Esophagus squamous epithelium (tissue), 5 donors: ENCODE measurements around the gene BCAM. TPM values are rescaled to one million over a fixed set of nuclear protein-coding genes. Genes with fewer than 3 reads are reported as not detected.

Experiments
- DNase-seq: peaks from one replicate; lab custom pipeline; 2025; lab: John Stamatoyannopoulos, UW
- H3K27ac ChIP-seq, 4 donors: fragments of 200-600 bp; sonication (generic); one replicate each; pipeline ENCODE4 v1.5.1; 2016 to 2019; ENCODE audit warnings: mild to moderate bottlenecking in 1 of 4
- H3K27me3 ChIP-seq, 4 donors: fragments of 200-600 bp; sonication (generic); 1 replicate in 3 of 4; 2 replicates in 1 of 4; pipeline versions ENCODE4 v1.5.1 to v1.6.0; 2017 to 2021; ENCODE audit warnings: antibody characterized with exemption in 1 of 4
- H3K36me3 ChIP-seq, 3 donors: fragments of 200-600 bp; sonication (generic); one replicate each; pipeline ENCODE4 v1.5.1; 2016 to 2019
- H3K4me1 ChIP-seq, 3 donors: fragments of 200-600 bp; sonication (generic); one replicate each; pipeline ENCODE4 v1.5.1; 2017 to 2019
- H3K4me3 ChIP-seq, 4 donors: fragments of 200-600 bp; sonication (generic); 1 replicate in 3 of 4; 2 replicates in 1 of 4; pipeline ENCODE4 v1.5.1; 2016 to 2019; ENCODE audit warnings: mild to moderate bottlenecking in 2 of 4, moderate library complexity in 1 of 4
- H3K9me3 ChIP-seq, 3 donors: fragments of 200-600 bp; sonication (generic); one replicate each; pipeline ENCODE4 v1.5.1; 2016 to 2019
- POLR2A ChIP-seq, 4 donors: fragments of 450-650 bp; IDR thresholded peaks; one replicate each; pipeline ENCODE4 v1.6.1; 2017; ENCODE audit warnings: antibody characterized with exemption in 4 of 4, mild to moderate bottlenecking in 4 of 4, moderate library complexity in 3 of 4
- WGBS, 2 donors: methylation state at CpG; one replicate each; pipeline ENCODE4 v1.1.5; 2018; 5-methylcytosine and 5-hydroxymethylcytosine counted together
- intact Hi-C: fragments of 100-400 bp; cut with DNase I; formaldehyde crosslinking; loops from one replicate; pipeline ENCODE4 v1.15.0; 2022
- total RNA-seq, 4 donors: library from RNA; depleted of rRNA; stranded (reverse); fragments of >200 nt; gene quantifications; one replicate each; pipeline ENCODE4 v1.1.0, GENCODE V29; 2016
- TF ChIP-seq, protein P1 (sequence below), 6 experiments: fragments of 450-650 bp in 4 of 6; fragments of 200-600 bp in 2 of 6; sonication (generic) in 2 of 6; IDR thresholded peaks; one replicate each; pipeline ENCODE4 v1.5.1; 2016 to 2019; ENCODE audit warnings: antibody characterized with exemption in 6 of 6, mild to moderate bottlenecking in 4 of 6, moderate library complexity in 4 of 6
- donor health status: DM: yes; HTN: yes; CAD: no.

Gene BCAM
- total RNA-seq, 4 donors from 2014 or later = 7.2 to 24.8 (median 17.6) TPM

DNA sequence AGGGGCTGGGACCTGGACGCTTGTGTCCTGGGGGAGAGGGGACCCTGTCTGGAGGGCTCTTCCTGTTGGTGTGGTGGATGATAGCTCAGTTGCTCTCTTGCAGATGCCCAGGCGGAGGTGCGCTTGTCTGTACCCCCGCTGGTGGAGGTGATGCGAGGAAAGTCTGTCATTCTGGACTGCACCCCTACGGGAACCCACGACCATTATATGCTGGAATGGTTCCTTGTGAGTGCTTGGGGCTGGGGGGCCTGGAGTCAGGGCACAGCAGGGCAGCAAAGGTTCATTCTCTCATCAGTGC, 2.2 kb downstream of the BCAM start:
- intact Hi-C loops = no loop called here
- H3K4me1 ChIP-seq = peaks cover 14 to 49% (median 18%) of the 10 kb centered on the region in 3 donors
- no peak overlapping the region for H3K27ac ChIP-seq
- DNase-seq = no peak
- WGBS, 2 donors = 82% methylated on average over 5 of the region's 7 CpGs; no CpG with 5 or more reads in 1 of the 2 donors
- TF ChIP-seq POLR2A (IDR thresholded peaks at IDR 0.05) = no peak
- TF ChIP-seq, protein P1, sequence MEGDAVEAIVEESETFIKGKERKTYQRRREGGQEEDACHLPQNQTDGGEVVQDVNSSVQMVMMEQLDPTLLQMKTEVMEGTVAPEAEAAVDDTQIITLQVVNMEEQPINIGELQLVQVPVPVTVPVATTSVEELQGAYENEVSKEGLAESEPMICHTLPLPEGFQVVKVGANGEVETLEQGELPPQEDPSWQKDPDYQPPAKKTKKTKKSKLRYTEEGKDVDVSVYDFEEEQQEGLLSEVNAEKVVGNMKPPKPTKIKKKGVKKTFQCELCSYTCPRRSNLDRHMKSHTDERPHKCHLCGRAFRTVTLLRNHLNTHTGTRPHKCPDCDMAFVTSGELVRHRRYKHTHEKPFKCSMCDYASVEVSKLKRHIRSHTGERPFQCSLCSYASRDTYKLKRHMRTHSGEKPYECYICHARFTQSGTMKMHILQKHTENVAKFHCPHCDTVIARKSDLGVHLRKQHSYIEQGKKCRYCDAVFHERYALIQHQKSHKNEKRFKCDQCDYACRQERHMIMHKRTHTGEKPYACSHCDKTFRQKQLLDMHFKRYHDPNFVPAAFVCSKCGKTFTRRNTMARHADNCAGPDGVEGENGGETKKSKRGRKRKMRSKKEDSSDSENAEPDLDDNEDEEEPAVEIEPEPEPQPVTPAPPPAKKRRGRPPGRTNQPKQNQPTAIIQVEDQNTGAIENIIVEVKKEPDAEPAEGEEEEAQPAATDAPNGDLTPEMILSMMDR (IDR thresholded peaks at IDR 0.05) = no peak
- H3K4me3 ChIP-seq = no peak overlapping the region
- H3K36me3 ChIP-seq = peaks cover 0 to 29% (median 0%) of the 10 kb centered on the region in 3 donors
- peaks cover 0 to 19% (median 0%) of the 10 kb centered on the region in 4 donors for H3K27me3 ChIP-seq
- H3K9me3 ChIP-seq = no peaks in the 10 kb centered on the region

DNA sequence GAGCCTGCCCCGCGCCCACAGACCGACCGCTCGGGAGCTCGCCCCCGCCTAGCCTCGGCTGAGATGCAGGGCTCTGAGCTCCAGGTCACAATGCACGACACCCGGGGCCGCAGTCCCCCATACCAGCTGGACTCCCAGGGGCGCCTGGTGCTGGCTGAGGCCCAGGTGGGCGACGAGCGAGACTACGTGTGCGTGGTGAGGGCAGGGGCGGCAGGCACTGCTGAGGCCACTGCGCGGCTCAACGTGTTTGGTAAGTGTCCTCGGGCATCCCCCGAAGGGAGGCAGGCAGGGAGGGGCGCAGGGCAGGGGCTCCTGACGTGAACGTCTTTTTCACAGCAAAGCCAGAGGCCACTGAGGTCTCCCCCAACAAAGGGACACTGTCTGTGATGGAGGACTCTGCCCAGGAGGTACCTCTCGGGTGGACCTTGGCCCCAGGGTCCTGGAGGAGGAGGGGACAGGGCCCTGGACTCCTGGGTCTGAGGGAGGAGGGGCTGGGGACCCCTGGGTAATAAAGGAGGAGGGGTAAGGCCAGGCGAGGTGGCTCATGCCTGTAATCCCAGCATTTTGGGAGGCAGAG, 3.3 kb downstream of the BCAM start:
- TF ChIP-seq POLR2A (IDR thresholded peaks at IDR 0.05) = no peak
- TF ChIP-seq, protein P1 (IDR thresholded peaks at IDR 0.05) = no peak
- Histone ChIP-seq H3K4me1 (peaks cover 14 to 43% (median 18%) of the 10 kb centered on the region in 3 donors), H3K36me3 (peaks cover 0 to 29% (median 0%) of the 10 kb centered on the region in 3 donors), H3K4me3 (no peak overlapping the region), H3K27ac (no peak overlapping the region), H3K27me3 (peaks cover 0 to 19% (median 0%) of the 10 kb centered on the region in 4 donors), H3K9me3 (no peaks in the 10 kb centered on the region)
- no peak for DNase-seq
- intact Hi-C loops = no loop called here
- WGBS, 2 donors = 83% methylated on average over 12 to 24 of the region's 28 CpGs

DNA sequence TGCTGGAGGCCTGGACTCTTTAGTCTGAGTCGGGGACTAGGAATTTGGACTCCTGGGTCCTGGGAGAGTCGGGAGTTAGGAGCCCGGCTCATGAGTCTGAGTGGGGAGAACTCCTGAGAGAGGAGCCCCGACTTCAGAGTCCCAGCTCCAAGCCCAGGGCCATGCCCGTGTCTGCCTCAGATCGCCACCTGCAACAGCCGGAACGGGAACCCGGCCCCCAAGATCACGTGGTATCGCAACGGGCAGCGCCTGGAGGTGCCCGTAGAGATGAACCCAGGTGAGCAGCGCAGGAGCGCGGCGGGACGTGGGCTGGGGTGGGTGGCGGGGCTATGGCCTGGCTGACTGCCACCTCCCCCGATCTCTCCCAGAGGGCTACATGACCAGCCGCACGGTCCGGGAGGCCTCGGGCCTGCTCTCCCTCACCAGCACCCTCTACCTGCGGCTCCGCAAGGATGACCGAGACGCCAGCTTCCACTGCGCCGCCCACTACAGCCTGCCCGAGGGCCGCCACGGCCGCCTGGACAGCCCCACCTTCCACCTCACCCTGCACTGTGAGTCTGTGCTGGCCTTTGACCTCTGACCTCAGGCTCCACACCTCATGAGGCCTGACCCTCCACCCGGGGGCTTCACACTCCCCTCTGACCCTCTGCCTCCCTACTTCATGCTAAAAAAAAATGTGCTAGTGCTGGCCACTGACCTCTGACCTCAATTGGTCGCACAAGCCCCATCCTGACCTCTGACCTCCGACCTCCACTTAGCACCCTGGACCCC, 4.4 kb downstream of the BCAM start:
- DNase-seq = no peak
- TF ChIP-seq, protein P1 (IDR thresholded peaks at IDR 0.05) = no peak
- no peak for TF ChIP-seq POLR2A (IDR thresholded peaks at IDR 0.05)
- no peaks in the 10 kb centered on the region for H3K9me3 ChIP-seq
- 76 to 89% methylated on average over 7 to 22 of the region's 38 CpGs for WGBS, 2 donors
- H3K36me3 ChIP-seq = peaks cover 0 to 29% (median 0%) of the 10 kb centered on the region in 3 donors
- no peak overlapping the region for H3K27ac ChIP-seq
- intact Hi-C loops = no loop called here
- no peak overlapping the region for H3K4me3 ChIP-seq
- H3K27me3 ChIP-seq = peaks cover 0 to 19% (median 0%) of the 10 kb centered on the region in 4 donors
- H3K4me1 ChIP-seq = peaks cover 10 to 32% (median 12%) of the 10 kb centered on the region in 3 donors

DNA sequence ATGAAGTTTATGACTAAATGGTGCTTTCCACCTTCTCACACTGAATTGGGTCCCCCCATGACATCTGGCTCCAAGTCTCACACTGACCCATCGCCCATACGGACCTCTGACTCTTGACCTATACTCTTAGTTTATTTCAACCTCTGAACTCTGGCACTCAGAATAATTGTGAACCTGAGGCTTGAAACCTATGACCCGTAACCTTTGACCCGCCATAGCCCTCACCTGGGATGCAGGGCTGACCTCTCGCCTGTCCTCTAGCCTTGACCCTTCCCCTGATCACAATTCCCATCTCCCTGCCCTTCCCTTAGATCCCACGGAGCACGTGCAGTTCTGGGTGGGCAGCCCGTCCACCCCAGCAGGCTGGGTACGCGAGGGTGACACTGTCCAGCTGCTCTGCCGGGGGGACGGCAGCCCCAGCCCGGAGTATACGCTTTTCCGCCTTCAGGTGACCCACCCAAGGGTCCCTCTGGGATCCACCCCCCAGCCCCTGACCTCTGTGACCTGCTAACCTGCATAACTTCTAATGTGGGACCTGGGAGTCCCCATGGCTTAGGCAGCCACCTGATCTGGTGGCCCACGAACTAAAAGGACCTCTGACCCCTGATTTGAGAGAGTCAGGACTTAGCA, 5.1 kb downstream of the BCAM start:
- Histone ChIP-seq H3K27me3 (peaks cover 0 to 14% (median 0%) of the 10 kb centered on the region in 4 donors), H3K36me3 (peaks cover 0 to 29% (median 0%) of the 10 kb centered on the region in 3 donors), H3K4me3 (no peak overlapping the region), H3K4me1 (peaks cover 5 to 25% (median 5%) of the 10 kb centered on the region in 3 donors), H3K27ac (no peak overlapping the region), H3K9me3 (no peaks in the 10 kb centered on the region)
- DNase-seq = no peak
- no peak for TF ChIP-seq POLR2A (IDR thresholded peaks at IDR 0.05)
- TF ChIP-seq, protein P1 (IDR thresholded peaks at IDR 0.05) = no peak
- intact Hi-C loops = no loop called here
- WGBS, 2 donors = 81 to 94% methylated on average over 5 to 15 of the region's 16 CpGs

DNA sequence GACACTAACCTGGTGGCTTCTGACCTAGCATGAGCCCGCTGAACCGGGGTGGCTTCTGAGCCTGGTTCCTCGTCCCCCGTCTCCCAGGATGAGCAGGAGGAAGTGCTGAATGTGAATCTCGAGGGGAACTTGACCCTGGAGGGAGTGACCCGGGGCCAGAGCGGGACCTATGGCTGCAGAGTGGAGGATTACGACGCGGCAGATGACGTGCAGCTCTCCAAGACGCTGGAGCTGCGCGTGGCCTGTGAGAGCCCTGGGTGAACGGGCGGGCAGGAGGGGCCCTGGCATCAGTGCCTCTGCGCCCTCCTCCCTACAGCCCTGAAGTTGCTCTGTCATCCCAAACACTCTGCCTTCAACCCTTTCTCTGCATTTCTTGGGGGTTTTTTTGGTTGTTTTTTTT, 5.6 kb downstream of the BCAM start:
- H3K27me3 ChIP-seq = peaks cover 0 to 9% (median 0%) of the 10 kb centered on the region in 4 donors
- peaks cover 0 to 20% (median 0%) of the 10 kb centered on the region in 3 donors for H3K4me1 ChIP-seq
- WGBS, 2 donors = 95 to 97% methylated on average over 12 to 16 of the region's 17 CpGs
- no peak overlapping the region for H3K27ac ChIP-seq
- no peaks in the 10 kb centered on the region for H3K9me3 ChIP-seq
- H3K4me3 ChIP-seq = no peak overlapping the region
- TF ChIP-seq, protein P1 (IDR thresholded peaks at IDR 0.05) = no peak
- TF ChIP-seq POLR2A (IDR thresholded peaks at IDR 0.05) = no peak
- H3K36me3 ChIP-seq = peaks cover 0 to 34% (median 0%) of the 10 kb centered on the region in 3 donors
- intact Hi-C loops = no loop called here
- DNase-seq = no peak
